Measurements from ENCODE around the gene ZNF581.

ZNF581 gene

GRCh38 chr19:55611300-55611982 lies 32.0 kb upstream of the ZNF581 start:
- no peak for DNase-seq (ENCODE audit: low read depth)

- DNase-seq (ENCODE audit: low read depth) = no peak
These were observed 31.3 kb upstream of the ZNF581 start for GRCh38 chr19:55611983-55612645.

- DNase-seq (ENCODE audit: low read depth) = no peak
These were observed 30.1 kb upstream of the ZNF581 start for GRCh38 chr19:55613396-55613795.

GRCh38 chr19:55613930-55614710 lies 29.3 kb upstream of the ZNF581 start:
- no peak for DNase-seq (ENCODE audit: low read depth)

GRCh38 chr19:55614711-55615542 lies 28.5 kb upstream of the ZNF581 start:
- DNase-seq (ENCODE audit: low read depth) = no peak

GRCh38 chr19:55615543-55616394 lies 27.7 kb upstream of the ZNF581 start:
- no peak for DNase-seq (ENCODE audit: low read depth)

- no peak for DNase-seq (ENCODE audit: low read depth)
These were observed 27.0 kb upstream of the ZNF581 start for GRCh38 chr19:55616395-55616875.

- no peak for DNase-seq (ENCODE audit: low read depth)
These were observed 26.0 kb upstream of the ZNF581 start for GRCh38 chr19:55617426-55617825.

- DNase-seq (ENCODE audit: low read depth) = no peak
These were observed 25.0 kb upstream of the ZNF581 start for GRCh38 chr19:55618426-55618825.

GRCh38 chr19:55619286-55619685 lies 24.2 kb upstream of the ZNF581 start:
- peak; percentile 73 for DNase-seq (ENCODE audit: low read depth)

GRCh38 chr19:55620410-55621204 lies 22.8 kb upstream of the ZNF581 start:
- DNase-seq (ENCODE audit: low read depth) = peak; percentile 92

GRCh38 chr19:55621205-55621672 lies 22.2 kb upstream of the ZNF581 start:
- DNase-seq (ENCODE audit: low read depth) = no peak

- no peak for DNase-seq (ENCODE audit: low read depth)
These were observed 21.7 kb upstream of the ZNF581 start for GRCh38 chr19:55621673-55622231.

GRCh38 chr19:55622242-55622969 lies 21.0 kb upstream of the ZNF581 start:
- no peak for DNase-seq (ENCODE audit: low read depth)

- DNase-seq (ENCODE audit: low read depth) = no peak
These were observed 20.3 kb upstream of the ZNF581 start for GRCh38 chr19:55623130-55623529.

GRCh38 chr19:55623561-55623960 lies 19.9 kb upstream of the ZNF581 start:
- DNase-seq (ENCODE audit: low read depth) = no peak

- DNase-seq (ENCODE audit: low read depth) = peak; percentile 77
These were observed 19.1 kb upstream of the ZNF581 start, which contains the start of gene ZNF784 for GRCh38 chr19:55624109-55625003. TSS of gene ZNF784 (minus strand) at chr19:55624566. CDS start at chr19:55624561, 5 bp downstream.

GRCh38 chr19:55625004-55625326 lies 18.5 kb upstream of the ZNF581 start:
- DNase-seq (ENCODE audit: low read depth) = no peak
